Cerebellar cortex (tissue), 1 donor: ENCODE results near the gene CNTN5.

Source experiments
- DNase-seq: peaks from one replicate; pipeline ENCODE4 v3.0.0-alpha.2; 2015; ENCODE audit warnings: low spot score

The CNTN5 gene

GRCh38 chr11:99932684-99933083, 911.9 kb downstream of the CNTN5 start:
- no peak for DNase-seq

- DNase-seq, result no peak
Measured at GRCh38 chr11:99934008-99934407, 913.3 kb downstream of the CNTN5 start.

DNA sequence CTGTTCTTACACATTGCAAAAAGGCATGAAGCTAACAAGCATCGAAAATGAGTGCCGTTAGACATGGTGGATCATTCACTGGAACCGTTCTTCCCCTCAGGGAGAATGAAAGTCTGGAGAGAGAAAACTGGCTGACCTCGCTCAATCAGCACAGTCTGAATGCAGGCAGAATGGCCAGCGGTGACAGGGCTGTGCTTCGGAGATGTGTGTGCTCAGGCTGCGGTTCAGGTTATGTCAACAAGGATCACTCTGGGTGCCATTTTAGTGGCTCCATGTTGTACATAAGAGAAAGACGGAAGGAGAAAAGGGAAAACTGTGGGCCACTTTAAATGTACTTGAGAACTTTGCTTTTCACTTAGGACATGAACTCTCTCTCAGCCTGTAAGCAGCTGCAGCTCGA, 916.6 kb downstream of the CNTN5 start:
- DNase-seq, result no peak

DNA sequence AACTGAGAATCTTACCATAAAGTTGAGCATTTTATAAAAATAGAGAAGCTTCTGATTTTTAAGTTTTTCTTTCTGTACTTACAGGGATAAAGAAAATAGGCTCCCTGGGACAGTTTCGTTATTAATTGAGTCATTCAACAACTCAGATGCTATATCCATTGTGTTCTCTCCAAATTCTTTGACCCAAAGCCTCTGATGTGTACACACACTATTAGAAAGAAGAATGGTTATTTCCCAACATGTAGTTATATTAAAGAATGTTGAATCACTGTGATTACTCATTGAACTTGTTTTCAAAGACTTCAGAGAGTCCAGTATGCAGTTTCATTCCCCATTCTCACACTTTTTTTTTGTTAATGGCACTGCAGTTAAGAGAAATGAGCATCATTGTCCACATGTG, 932.1 kb downstream of the CNTN5 start:
- no peak for DNase-seq

DNA sequence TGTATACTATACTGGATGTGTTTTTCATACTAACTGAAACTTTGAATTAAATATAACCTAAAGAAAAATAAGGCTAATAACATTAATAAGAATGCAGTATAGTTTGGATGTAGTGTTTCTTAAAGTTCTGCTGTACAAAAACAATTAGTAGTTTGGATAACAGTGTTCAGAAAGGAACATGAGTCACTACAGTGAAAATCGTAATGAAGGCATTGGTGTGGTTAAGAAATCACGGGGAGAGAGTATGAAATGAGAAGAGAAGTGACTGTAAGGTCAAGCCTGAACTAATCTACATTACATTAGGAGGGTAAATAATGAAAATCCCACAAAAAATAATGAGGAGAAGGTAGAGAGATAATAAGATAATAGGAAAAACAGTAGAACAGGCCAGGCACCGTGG, 939.8 kb downstream of the CNTN5 start:
- no peak for DNase-seq

DNA sequence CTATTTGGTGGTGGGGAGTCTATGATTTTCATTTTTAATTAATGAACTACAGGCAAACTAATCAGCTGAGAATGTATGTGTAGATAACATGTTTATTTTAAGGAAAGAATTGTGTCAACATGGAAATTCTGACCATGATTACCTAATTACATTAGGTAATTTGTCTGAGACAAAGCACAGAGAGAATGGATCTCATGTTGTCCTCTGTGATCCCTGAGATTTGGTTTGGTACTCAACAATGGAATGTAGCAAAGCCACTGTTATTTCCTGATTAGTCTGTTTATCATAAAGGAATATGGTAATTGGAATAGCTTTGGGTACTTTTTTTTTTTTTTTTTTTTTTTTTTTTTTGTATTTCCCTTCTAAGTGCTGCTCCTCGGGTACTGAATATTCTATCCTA, 947.6 kb downstream of the CNTN5 start:
- DNase-seq, result no peak

DNA sequence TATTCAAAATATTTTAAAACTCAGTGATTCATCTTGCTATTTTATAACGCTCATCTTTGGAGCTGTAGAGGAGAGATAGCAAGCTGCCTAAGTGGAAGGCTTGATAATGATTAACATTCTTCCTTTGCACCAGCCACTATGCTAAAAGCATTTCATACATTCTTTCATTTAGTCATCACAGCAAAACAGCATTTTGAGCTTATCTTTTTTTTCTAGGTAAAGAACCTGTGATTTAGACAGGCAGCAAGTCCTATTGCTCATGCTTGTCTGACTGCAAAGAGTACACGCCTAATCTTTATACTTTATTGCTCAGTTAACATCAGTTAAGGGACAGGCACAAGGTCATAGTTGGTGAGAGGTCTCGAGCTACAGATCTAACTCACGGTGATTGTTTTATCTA, 953.2 kb downstream of the CNTN5 start:
- no peak for DNase-seq

DNA sequence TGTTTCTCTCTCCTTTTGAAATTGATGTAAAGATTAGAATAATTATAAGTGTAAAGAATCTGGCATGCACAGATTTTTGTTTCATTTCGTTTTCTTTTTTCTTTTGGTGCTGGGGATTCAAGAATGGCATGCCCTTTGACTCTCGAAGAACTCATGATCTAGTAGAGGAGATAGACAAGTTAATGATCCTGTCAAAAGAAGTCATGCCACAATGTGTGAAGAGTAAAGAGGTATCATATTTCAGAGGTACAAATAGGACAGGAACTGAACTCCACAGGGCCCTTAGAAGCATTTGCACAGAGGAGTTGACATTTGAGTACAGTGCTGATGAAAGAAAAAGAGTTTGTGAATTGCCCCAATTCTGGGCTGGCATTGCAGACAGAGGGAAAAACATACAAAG, 958.3 kb downstream of the CNTN5 start:
- DNase-seq, result no peak

DNA sequence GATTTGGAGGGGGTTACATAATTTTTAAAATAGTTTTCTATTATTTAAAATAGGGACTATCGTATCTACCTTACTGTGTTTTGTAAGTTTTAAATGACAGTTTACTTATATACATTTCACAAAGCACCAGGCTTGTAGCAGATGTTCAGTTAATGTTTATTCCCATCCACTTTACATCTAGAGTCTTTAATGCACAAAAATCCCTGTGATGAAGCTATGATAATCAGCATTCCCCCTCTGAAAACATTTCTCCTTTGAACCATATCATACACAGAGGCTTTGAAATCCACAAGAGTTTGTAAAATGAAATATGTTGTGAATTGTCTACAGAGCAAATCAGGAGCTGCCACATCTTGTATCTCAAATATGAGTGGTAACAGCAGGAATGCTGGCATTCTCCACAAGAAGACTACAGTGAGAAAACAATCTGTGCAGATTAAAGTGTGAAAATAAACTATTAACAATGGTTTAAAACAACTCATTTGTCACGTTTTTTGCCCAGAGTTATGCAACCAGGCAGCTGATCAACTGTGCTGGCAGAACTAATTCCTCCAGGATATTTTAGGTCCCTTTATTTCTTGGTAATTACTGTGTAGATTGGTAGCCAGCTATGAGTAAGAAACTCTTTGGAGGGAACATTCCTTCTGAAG, 967.2 kb downstream of the CNTN5 start:
- no peak for DNase-seq

DNA sequence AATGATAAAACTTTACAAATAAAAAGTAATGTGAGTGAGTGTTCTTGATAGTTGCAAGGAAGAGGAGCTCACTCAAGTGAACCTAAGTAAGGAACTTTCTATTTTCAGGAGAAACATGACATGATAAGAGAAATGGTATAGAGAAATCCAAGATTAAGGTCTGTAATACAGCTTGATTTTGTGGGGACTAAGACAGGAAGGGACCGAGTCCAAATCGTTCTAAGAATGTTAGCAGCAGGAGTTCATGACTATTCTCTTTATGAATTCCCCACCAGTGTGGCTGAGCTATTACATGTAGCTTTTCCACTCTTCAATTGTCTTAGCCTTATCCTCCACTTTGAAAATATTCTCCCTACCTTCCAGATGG, 967.7 kb downstream of the CNTN5 start:
- DNase-seq, result no peak

- DNase-seq, result no peak
Measured at GRCh38 chr11:100003985-100004384, 983.2 kb downstream of the CNTN5 start.

GRCh38 chr11:100004541-100004940, 983.8 kb downstream of the CNTN5 start:
- DNase-seq, result no peak

GRCh38 chr11:100008417-100008816, 987.7 kb downstream of the CNTN5 start:
- DNase-seq, result no peak

DNA sequence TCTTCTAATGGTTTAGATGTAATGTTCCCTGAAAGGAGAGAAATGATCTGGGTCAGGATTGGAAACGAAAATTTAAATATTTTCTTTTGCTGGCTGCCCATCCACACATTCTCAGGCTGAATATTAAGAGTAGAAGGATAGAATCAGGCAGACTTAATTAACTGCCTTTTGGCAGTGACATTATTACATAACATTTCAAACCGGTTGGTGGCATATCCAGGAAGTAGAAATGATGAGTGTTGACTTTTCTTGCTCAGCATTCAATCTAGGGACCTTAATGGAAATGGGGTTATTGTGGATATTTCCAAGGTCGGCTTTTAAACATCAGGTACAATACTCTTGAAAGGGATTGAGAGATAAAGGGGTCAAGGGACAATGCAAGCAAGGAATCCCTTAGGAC, 989.0 kb downstream of the CNTN5 start:
- no peak for DNase-seq

DNA sequence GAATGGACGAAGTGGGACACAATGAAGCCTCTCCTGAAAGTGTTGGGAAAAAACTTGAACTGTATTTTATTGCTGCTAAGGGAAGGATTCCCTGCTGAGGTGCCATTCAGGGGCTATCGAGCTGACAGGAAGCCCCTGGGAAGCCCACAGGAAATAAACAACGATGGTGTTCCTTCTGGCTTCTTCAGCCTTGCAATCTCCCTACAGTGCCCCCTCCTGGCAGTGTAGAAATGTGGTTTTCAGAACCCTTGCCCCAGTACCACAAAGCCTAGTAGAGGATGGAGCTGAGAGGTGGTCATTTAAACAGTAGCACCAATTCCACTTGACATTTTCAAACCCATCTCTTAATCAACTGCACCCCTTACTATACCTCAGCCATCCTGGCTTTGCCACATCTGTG, 989.6 kb downstream of the CNTN5 start:
- DNase-seq, result no peak

DNA sequence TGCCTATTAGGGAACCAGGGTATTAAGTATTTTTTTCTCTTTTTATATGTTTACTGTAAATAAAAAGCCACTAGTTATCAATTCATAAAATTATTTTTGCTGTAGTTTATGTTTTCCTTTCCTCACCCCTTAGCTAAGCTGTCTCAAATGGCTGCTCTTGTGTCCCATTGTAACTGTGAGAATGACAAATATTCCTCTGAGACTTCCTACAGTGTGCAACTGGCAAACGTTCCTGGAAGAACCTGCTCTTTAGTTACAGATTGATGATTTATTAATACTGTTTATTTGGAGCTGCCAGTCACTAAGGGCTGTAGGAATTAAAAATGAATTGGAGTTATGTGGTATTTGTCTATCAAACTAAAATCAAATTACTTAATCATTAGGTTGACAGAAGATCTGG, 990.9 kb downstream of the CNTN5 start:
- DNase-seq, result no peak

- no peak for DNase-seq
Measured at GRCh38 chr11:100013011-100013410, 992.3 kb downstream of the CNTN5 start.

DNA sequence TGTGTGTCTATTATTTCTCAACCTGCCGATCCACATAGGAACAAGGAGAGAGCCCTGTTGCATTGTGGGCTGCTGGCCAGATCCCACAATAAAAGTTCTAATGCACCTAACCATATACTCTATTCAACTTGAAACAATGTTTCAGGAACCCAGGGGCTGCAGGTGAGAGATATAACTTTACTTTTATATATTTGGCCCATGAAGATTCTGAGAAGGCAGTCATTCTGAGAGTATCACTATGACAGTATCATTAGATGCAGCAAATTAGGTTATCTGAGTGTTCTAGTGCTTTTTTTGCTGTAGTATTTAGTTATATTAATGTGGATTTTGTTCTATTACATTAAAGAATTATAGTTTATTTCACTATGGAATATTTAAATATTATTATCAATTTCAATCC, 1011.2 kb downstream of the CNTN5 start:
- no peak for DNase-seq

- no peak for DNase-seq
Measured at GRCh38 chr11:100061006-100061405, 1040.3 kb downstream of the CNTN5 start.

DNA sequence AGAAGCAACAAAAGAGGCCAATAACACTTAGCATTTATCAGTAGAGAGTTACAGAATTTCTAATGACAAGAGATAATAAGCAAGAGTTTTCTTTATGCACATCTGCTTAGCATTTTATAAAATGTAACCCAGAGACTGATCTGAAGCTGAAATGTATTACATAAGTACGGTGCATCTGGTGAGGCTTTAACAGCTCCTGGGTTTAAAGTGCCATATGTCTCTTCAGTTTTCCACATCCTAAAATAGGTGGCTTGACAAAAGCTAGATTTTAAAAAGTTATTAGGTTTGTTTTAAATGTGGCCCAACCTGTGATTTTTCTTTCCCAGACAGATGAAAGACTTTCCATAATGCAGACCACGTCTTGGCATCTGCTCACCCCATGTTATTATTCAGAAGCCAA, 1045.7 kb downstream of the CNTN5 start:
- no peak for DNase-seq

DNA sequence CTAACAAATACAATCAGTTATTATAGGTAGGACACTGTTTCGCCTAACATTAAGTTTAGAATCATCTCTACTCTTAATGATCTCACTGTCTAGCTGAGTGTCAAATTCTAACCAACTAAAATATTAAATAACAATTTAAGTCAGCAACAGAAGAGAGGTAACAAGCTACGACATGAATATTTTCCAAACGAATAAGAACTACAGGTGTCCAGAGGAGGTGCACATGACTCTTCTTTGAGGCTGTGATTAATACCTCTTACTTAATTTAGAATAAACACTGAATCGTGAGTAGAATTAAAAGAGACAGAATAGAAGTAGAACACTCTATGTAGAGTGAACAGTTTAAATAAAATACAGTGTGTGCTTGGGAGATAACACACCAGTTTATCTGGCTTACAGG, 1047.4 kb downstream of the CNTN5 start:
- DNase-seq, result no peak

DNA sequence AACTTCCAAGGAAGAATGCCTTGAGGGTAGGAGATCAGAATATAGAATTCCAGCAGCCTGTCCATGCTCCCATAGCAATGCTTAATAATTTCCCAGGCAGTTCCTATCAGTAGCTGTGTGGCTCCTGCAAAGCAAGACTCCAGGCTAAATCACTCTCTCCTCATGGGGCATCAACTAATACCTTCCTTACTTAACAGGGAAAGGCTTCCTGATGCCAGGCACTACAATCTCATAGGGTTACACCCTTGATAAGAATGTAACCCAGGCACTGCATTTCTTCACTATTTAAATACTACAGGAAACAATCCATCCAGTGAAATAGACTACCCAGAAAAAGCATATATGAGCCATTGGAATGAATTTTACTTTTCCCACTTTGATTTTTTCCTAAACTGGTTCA, 1051.4 kb downstream of the CNTN5 start:
- no peak for DNase-seq

DNA sequence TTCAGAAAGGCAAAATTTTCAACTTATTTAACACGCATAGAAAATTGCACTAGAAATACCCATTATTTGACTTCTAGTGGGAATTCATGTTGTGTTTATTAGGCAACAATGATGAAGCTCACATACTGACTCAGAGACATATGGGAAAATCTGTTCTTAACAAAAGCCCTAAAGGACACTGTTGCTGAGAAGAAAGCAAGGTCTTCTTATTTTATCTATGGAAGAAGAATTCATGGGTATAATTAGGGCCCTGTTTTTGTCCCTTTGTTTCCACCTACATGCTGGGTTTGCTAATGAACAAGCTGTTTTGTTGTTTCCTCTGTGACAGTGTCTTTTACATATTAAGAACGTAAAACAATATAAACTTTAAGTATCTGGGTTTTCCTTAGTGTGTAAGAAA, 1059.6 kb downstream of the CNTN5 start:
- DNase-seq, result no peak

DNA sequence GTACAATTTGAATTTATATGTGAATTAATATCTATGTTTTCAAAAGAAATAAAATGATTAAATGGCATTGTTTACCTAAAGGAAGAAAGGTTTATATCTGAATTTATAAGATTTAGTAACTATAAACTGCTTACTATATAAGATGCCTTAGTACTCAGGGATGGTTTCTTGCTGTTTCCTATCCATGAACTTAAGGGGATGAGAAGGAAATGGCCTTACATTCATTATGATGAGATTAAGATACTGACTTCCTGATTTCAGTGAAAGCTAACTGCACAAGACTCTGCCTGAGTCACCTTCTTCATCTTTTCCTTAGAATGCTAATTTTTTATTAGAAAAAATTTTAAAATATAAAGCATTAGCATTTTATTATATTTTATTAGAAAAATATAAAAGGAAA, 1060.1 kb downstream of the CNTN5 start:
- no peak for DNase-seq

DNA sequence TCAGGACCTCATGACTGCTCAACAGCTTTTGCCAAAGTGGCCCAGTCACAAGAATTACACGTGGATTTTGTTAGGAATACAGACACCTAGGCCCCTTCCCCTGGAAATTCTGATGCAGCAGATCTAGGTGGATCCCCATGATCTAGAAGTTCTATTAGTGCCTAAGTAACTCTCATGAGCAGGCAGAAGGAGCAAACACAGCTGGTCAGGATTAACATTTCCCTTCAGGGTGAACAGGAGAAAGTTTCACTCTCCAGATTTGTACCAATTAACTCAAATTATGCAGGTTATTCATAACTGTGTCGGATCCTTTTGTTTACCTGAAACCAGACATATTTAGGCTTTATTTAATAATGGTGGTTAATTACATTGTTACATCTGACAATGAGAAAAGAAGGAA, 1072.9 kb downstream of the CNTN5 start:
- no peak for DNase-seq
